Neural progenitor cell (in vitro differentiated cells): Measurements from ENCODE around the gene CA12.

ENCODE experiments used
- CTCF ChIP-seq: fragments of 200-600 bp; sonication (generic); IDR thresholded peaks from 2 replicates; pipeline ENCODE4 v1.5.1; 2017; ENCODE audit warnings: antibody characterized with exemption, mild to moderate bottlenecking
- EZH2 ChIP-seq: fragments of 200-600 bp; sonication (generic); IDR thresholded peaks from 2 replicates; pipeline ENCODE4 v1.6.1; 2017; ENCODE audit warnings: antibody characterized with exemption, mild to moderate bottlenecking, moderate library complexity

GRCh38 chr15:63349156-63349555 is 32.5 kb downstream of the CA12 start:
- no peak for TF ChIP-seq CTCF
- TF ChIP-seq EZH2: no peak
